ENCODE data around the gene SLC34A3. TPM values are rescaled to one million over a fixed set of nuclear protein-coding genes. Genes with fewer than 3 reads are reported as not detected.

The SLC34A3 gene
- total RNA-seq, 4 donors from 2014 or later = not detected

GRCh38 chr9:137198051-137198901 lies 32.4 kb upstream of the SLC34A3 start:
- TF ChIP-seq CTCF (IDR thresholded peaks at IDR 0.05; ENCODE audit: low read depth) = no peak

DNA sequence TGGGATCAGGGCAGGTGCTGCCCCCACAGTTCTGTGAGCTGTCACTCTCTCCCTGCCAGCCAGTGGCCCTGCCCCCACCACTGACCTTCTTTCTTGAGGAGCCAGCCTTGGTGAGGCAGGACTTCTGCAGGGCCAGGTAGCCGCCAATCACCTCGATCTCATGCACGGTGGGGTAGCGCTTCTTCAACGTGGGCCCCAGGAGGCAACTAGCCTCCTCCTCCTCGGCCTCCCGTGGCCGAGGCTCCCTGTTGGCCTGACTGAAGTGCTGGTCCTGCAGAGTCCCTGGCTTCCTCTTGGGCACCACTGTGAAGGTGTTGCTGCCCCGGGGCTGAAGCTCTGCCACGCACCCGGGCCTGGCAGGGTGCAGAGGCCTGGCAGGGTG lies 31.8 kb upstream of the SLC34A3 start:
- TF ChIP-seq CTCF (IDR thresholded peaks at IDR 0.05; ENCODE audit: low read depth) = no peak

DNA sequence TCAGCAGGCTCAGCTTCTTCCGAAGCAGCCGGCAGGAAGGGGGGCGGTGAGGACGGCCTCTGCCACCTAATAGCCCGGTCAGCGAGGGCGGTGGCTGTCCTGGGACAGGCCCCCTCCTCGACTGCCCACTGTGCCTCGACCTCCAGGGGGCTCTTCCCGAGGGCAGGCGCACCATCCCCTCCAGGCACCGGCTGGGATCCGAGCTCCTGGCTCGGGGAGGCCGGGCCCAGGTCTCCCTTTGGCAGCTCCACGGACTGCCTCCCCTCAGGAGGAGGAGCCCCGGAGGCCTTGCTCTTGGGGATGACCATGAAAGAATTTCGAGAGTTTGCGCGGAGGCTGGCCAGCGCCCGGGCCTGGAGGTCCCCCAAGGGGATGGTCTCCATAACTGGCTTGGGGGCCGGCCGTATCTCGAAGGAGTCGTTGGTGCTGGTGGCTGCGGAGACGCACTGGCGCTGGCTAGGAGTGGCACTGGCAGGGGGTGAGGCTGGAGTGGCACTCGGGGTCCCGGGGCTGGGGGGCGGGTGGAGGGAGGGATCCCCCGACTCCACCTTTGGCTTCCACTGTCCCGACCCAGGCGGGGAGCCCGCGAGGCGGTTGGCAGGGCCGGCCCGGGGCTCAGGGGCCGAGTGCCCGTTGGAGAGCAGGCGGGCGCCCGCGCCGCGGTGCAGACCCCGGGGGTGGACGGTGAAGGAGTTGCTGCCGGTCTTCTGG lies 31.1 kb upstream of the SLC34A3 start:
- TF ChIP-seq CTCF (IDR thresholded peaks at IDR 0.05; ENCODE audit: low read depth) = no peak

GRCh38 chr9:137200311-137201204 lies 30.1 kb upstream of the SLC34A3 start, which contains the start of gene TPRN:
TSS of gene TPRN (minus strand) at chr9:137200741. CDS start at chr9:137200711, 30 bp downstream.
- no peak for TF ChIP-seq CTCF (IDR thresholded peaks at IDR 0.05; ENCODE audit: low read depth)

DNA sequence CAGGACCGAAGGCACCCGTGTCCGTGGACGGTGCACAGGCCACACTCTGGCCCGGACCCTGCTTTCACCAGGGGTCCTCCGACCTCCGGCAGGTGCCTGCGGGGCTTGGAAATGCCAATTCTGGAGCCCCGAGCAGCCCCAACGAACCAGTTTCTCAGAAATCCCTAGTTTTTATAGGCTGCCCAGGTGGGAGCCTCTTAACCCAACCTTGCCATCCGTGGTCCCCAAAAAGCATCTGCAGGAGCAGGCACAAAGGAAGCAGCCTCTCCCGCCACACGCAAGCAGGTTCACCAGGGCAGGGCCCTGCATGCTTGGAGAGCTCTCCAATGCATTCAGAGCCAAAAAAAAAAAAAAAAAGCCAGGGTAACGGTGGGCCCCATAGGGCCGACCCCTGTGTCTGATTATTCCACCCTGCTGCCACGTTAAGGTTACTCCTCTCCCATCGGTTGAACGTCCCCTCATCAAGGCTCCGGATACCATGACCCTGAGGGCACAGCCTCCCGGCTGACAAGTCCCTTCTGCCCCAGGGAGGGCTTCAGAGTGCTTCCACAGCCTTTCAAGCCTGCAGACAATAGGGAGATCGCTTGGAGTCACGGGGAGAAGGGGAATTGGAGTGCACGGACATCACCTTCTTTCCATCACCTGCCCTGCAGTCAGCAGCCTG lies 29.4 kb upstream of the SLC34A3 start:
- no peak for TF ChIP-seq CTCF (IDR thresholded peaks at IDR 0.05; ENCODE audit: low read depth)

DNA sequence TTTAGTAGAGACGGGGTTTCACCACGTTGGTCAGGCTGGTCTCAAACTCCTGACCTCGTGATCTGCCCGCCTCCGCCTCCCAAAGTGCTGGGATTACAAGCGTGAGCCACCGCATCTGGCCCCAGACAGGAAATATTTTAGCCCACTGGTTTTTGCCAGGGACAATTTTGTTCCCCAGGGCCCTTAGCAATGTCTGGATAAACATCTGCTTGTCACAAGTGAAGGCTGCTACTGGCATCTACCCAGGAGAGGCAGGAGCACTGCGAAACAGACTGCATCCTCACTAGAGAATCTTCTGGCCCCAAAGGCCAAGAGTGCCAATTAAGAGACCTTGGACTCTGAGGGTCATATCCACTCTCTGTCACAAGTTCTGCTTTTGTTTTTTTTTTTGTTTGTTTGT lies 27.7 kb upstream of the SLC34A3 start:
- TF ChIP-seq CTCF (IDR thresholded peaks at IDR 0.05; ENCODE audit: low read depth) = no peak

All from subcutaneous adipose tissue (tissue), 4 donors.